Calu3 (cell line): ENCODE measurements around the gene FBXO46. TPM values are rescaled to one million over a fixed set of nuclear protein-coding genes. Genes with fewer than 3 reads are reported as not detected.

Experiments
- BruUV-seq: library from RNA; stranded (reverse); fragments of 400-500 nt; replicated peaks from 2 replicates; lab custom pipeline; 2021; lab: Mats Ljungman, UMichigan
- CTCF ChIA-PET: fragments of 300-600 bp; sonication (Branson Sonifier 250); formaldehyde crosslinking; loops from one replicate; lab custom pipeline; 2022; ENCODE audit warnings: antibody characterized with exemption; lab: Charles Lee
- DNase-seq: peaks from one replicate; pipeline ENCODE4 v3.0.0; 2022
- H3K27ac Mint-ChIP-seq: one replicate; pipeline ENCODE4 v1.8.0; 2022; ENCODE audit warnings: mixed read lengths; ENCODE audit not compliant: unreplicated experiment
- H3K27me3 Mint-ChIP-seq: one replicate; pipeline ENCODE4 v1.8.0; 2022; ENCODE audit warnings: mixed read lengths; ENCODE audit not compliant: unreplicated experiment
- H3K36me3 Mint-ChIP-seq: one replicate; pipeline ENCODE4 v1.8.0; 2022; ENCODE audit warnings: mild to moderate bottlenecking, moderate library complexity, mixed read lengths; ENCODE audit not compliant: insufficient read depth, unreplicated experiment
- H3K4me1 Mint-ChIP-seq: one replicate; pipeline ENCODE4 v1.8.0; 2022; ENCODE audit warnings: mild to moderate bottlenecking, low read depth, mixed read lengths; ENCODE audit not compliant: unreplicated experiment
- H3K4me3 Mint-ChIP-seq: one replicate; pipeline ENCODE4 v1.8.0; 2022; ENCODE audit warnings: mild to moderate bottlenecking, low read depth, moderate library complexity, mixed read lengths; ENCODE audit not compliant: unreplicated experiment
- H3K9me3 Mint-ChIP-seq: one replicate; pipeline ENCODE4 v1.8.0; 2022; ENCODE audit warnings: low read depth, mixed read lengths; ENCODE audit not compliant: unreplicated experiment
- CTCF ChIP-seq: fragments of 200-600 bp; IDR thresholded peaks from one replicate; pipeline ENCODE4 v1.8.0; 2022; ENCODE audit warnings: antibody characterized with exemption; ENCODE audit not compliant: unreplicated experiment
- intact Hi-C: fragments of 100-400 bp; cut with micrococcal nuclease; formaldehyde crosslinking; loops from one replicate; pipeline ENCODE4 v1.10.0; 2022; ENCODE audit not compliant: unreplicated experiment
- total RNA-seq: library from RNA; stranded (reverse); gene quantifications from 2 replicates; pipeline ENCODE4 v1.2.3, GENCODE V29; 2022

Gene FBXO46
- total RNA-seq, 1 experiment from 2014 or later, result 53.6 TPM

GRCh38 chr19:45716359-45717130 is 14.2 kb downstream of the FBXO46 start:
- no peak for TF ChIP-seq CTCF
- intact Hi-C loops, result loop anchor here (5.0 kb wide), 1 partner anchor 51 kb away; the partner anchor contains the start of gene SIX5
- H3K4me3 Mint-ChIP-seq, result peak overlapping the region; percentile 90
- no peaks in the 10 kb centered on the region for H3K9me3 Mint-ChIP-seq
- peaks cover 25% of the 10 kb centered on the region for H3K4me1 Mint-ChIP-seq
- H3K36me3 Mint-ChIP-seq, result peaks cover 69% of the 10 kb centered on the region
- H3K27me3 Mint-ChIP-seq, result no peaks in the 10 kb centered on the region
- H3K27ac Mint-ChIP-seq, result peak overlapping the region; percentile 96
- CTCF ChIA-PET, result interaction anchor here (0.6 to 3.2 kb wide), 15 partner anchors 8 to 1751 kb away, joined by 3 to 29 read pairs (median 7); partner anchors contain the start of genes FBXO46, QPCTL, SIX5 and SNRPD2
- DNase-seq, result peak; percentile 28
- BruUV-seq, result TSS peak; percentile 84

GRCh38 chr19:45715139-45715538 is 15.6 kb downstream of the FBXO46 start:
- Mint-ChIP-seq H3K4me1 (peaks cover 25% of the 10 kb centered on the region), H3K27me3 (no peaks in the 10 kb centered on the region), H3K9me3 (no peaks in the 10 kb centered on the region), H3K27ac (no peak overlapping the region), H3K36me3 (peaks cover 72% of the 10 kb centered on the region), H3K4me3 (no peak overlapping the region)
- TF ChIP-seq CTCF, result no peak
- CTCF ChIA-PET, result interaction anchor here (0.8 to 3.2 kb wide), 2 partner anchors 9 to 23 kb away, joined by 3 to 29 read pairs; partner anchors contain the start of genes QPCTL and SNRPD2
- no TSS peak for BruUV-seq
- intact Hi-C loops, result loop anchor here (5.0 kb wide), 1 partner anchor 52 kb away; the partner anchor contains the start of gene SIX5
- DNase-seq, result no peak

- no peaks in the 10 kb centered on the region for H3K27me3 Mint-ChIP-seq
- no peak overlapping the region for H3K27ac Mint-ChIP-seq
- H3K4me3 Mint-ChIP-seq, result no peak overlapping the region
- TF ChIP-seq CTCF, result no peak
- CTCF ChIA-PET, result no interaction called here
- H3K4me1 Mint-ChIP-seq, result peaks cover 19% of the 10 kb centered on the region
- DNase-seq, result no peak
- no peaks in the 10 kb centered on the region for H3K9me3 Mint-ChIP-seq
- BruUV-seq, result no TSS peak
- intact Hi-C loops, result no loop called here
- H3K36me3 Mint-ChIP-seq, result peaks cover 73% of the 10 kb centered on the region
Measured at GRCh38 chr19:45713141-45713540, 17.6 kb downstream of the FBXO46 start.

- Mint-ChIP-seq H3K4me1 (peaks cover 15% of the 10 kb centered on the region), H3K36me3 (peaks cover 71% of the 10 kb centered on the region), H3K27ac (no peak overlapping the region), H3K9me3 (no peaks in the 10 kb centered on the region), H3K27me3 (no peaks in the 10 kb centered on the region), H3K4me3 (no peak overlapping the region)
- no peak for TF ChIP-seq CTCF
- no peak for DNase-seq
- no TSS peak for BruUV-seq
- CTCF ChIA-PET, result no interaction called here
- intact Hi-C loops, result no loop called here
Measured at GRCh38 chr19:45712699-45713067, 18.0 kb downstream of the FBXO46 start.
